Right lobe of liver (tissue), 4 donors: ENCODE results near the gene METRNL.

ENCODE experiments used
- CTCF ChIP-seq, 4 donors: fragments of 200-600 bp in 3 of 4; fragments of 450-650 bp in 1 of 4; IDR thresholded peaks; one replicate each; pipeline versions ENCODE4 v1.5.1 to v1.8.0; 2016 to 2022; ENCODE audit warnings: antibody characterized with exemption in 4 of 4, mild to moderate bottlenecking in 2 of 4
- POLR2A ChIP-seq: fragments of 450-650 bp; IDR thresholded peaks from one replicate; pipeline ENCODE4 v1.6.1; 2017; ENCODE audit warnings: antibody characterized with exemption, mild to moderate bottlenecking
- donor health status: DM: no; HTN: no; CAD: no.
- donor health status: DM: no; HTN: no; CAD: no.
- donor health status: DM: no; HTN: yes; CAD: no.

DNA sequence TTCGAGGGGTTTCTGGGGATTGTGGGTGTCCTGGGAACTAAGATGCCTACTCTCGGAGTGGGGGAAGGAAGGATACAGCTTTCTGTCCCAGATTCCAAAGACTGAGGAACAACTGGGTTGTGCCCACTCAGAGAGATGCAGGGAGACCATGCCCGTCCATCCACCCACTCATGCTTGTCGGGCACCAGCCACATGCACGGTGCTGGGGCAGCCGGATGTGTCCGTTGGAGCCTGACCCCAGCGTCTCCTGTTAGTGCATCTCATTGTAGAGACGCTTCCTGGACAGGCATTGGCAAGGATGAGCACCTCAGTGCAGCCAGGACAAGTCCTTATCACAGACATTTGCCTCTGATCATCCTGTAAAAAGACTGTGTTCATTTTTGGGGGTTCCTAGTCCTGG lies 58.1 kb downstream of the METRNL start:
- TF ChIP-seq CTCF (IDR thresholded peaks at IDR 0.05) (no peak), POLR2A (no peak)
